Astrocyte (in vitro differentiated cells and primary cell): ENCODE results near the gene TH. TPM values are rescaled to one million over a fixed set of nuclear protein-coding genes. Genes with fewer than 3 reads are reported as not detected.

Experiments used
- DNase-seq: peaks from one replicate; pipeline ENCODE4 v3.0.0-alpha.2; 2010; ENCODE audit warnings: low read depth
- FAIRE-seq: peaks from 2 replicates; lab custom pipeline; 2011; peaks lifted over from hg19 to GRCh38; lab: Jason Lieb, UNC
- H2AFZ ChIP-seq: 2 replicates; pipeline ENCODE4 v1.6.0; 2012; ENCODE audit warnings: low read depth, low read length, inconsistent platforms
- H3K27ac ChIP-seq: 2 replicates; pipeline ENCODE4 v1.5.1; 2011; ENCODE audit warnings: low read depth, low read length, inconsistent platforms
- H3K27me3 ChIP-seq: 2 replicates; pipeline ENCODE4 v1.6.0; 2011; ENCODE audit warnings: low read length, inconsistent platforms; ENCODE audit not compliant: insufficient read depth
- H3K36me3 ChIP-seq: 2 replicates; pipeline ENCODE4 v1.5.1; 2011; ENCODE audit warnings: low read length, inconsistent platforms; ENCODE audit not compliant: insufficient read depth
- H3K4me1 ChIP-seq: 2 replicates; pipeline ENCODE4 v1.5.1; 2011; ENCODE audit warnings: low read length, inconsistent platforms; ENCODE audit not compliant: insufficient read depth
- H3K4me2 ChIP-seq: 2 replicates; pipeline ENCODE4 v1.6.0; 2012; ENCODE audit warnings: low read length, inconsistent platforms
- H3K4me3 ChIP-seq: 2 replicates; pipeline ENCODE4 v1.5.1; 2011; ENCODE audit warnings: low read depth, mild to moderate bottlenecking, low read length, inconsistent platforms; ENCODE audit not compliant: insufficient read depth
- H3K79me2 ChIP-seq: 2 replicates; pipeline ENCODE4 v1.6.0; 2012; ENCODE audit warnings: mild to moderate bottlenecking, low read length, inconsistent platforms; ENCODE audit not compliant: insufficient read depth
- H3K9ac ChIP-seq: 2 replicates; pipeline ENCODE4 v1.6.0; 2012; ENCODE audit warnings: mild to moderate bottlenecking, low read length, inconsistent platforms
- H3K9me3 ChIP-seq: 2 replicates; pipeline ENCODE4 v1.5.1; 2012; ENCODE audit warnings: low read depth, mild to moderate bottlenecking, low read length, inconsistent platforms; ENCODE audit not compliant: insufficient read depth
- H4K20me1 ChIP-seq: 2 replicates; pipeline ENCODE4 v1.6.0; 2012; ENCODE audit warnings: low read length, inconsistent platforms; ENCODE audit not compliant: insufficient read depth
- H3K27ac Mint-ChIP-seq: one replicate; pipeline ENCODE4 v1.8.0; 2021; ENCODE audit warnings: mild to moderate bottlenecking, mixed read lengths; ENCODE audit not compliant: unreplicated experiment
- H3K27me3 Mint-ChIP-seq: one replicate; pipeline ENCODE4 v1.8.0; 2021; ENCODE audit warnings: low read depth, mixed read lengths; ENCODE audit not compliant: unreplicated experiment
- H3K36me3 Mint-ChIP-seq: one replicate; pipeline ENCODE4 v1.8.0; 2021; ENCODE audit warnings: low read depth, mixed read lengths; ENCODE audit not compliant: unreplicated experiment
- H3K4me1 Mint-ChIP-seq: one replicate; pipeline ENCODE4 v1.8.0; 2021; ENCODE audit warnings: low read depth, mixed read lengths; ENCODE audit not compliant: unreplicated experiment
- H3K4me3 Mint-ChIP-seq: one replicate; pipeline ENCODE4 v1.8.0; 2021; ENCODE audit warnings: mild to moderate bottlenecking, moderate library complexity, mixed read lengths; ENCODE audit not compliant: unreplicated experiment
- H3K9me3 Mint-ChIP-seq: one replicate; pipeline ENCODE4 v1.8.0; 2021; ENCODE audit warnings: mild to moderate bottlenecking, mixed read lengths; ENCODE audit not compliant: unreplicated experiment
- EZH2 ChIP-seq: IDR thresholded peaks from 2 replicates; pipeline ENCODE4 v1.6.1; 2012; ENCODE audit warnings: mild to moderate bottlenecking, low read length, inconsistent platforms; ENCODE audit not compliant: insufficient read depth
- total RNA-seq: library from RNA; stranded (reverse); gene quantifications from 2 replicates; pipeline ENCODE4 v1.2.1, GENCODE V29; 2021
- TF ChIP-seq, protein P1 (sequence below): IDR thresholded peaks from 2 replicates; pipeline ENCODE4 v1.5.1; 2011; ENCODE audit warnings: low read depth, mild to moderate bottlenecking, inconsistent platforms, low read length, moderate library complexity; ENCODE audit not compliant: insufficient read depth

TH gene
- total RNA-seq, 1 donor from 2014 or later, result not detected

DNA sequence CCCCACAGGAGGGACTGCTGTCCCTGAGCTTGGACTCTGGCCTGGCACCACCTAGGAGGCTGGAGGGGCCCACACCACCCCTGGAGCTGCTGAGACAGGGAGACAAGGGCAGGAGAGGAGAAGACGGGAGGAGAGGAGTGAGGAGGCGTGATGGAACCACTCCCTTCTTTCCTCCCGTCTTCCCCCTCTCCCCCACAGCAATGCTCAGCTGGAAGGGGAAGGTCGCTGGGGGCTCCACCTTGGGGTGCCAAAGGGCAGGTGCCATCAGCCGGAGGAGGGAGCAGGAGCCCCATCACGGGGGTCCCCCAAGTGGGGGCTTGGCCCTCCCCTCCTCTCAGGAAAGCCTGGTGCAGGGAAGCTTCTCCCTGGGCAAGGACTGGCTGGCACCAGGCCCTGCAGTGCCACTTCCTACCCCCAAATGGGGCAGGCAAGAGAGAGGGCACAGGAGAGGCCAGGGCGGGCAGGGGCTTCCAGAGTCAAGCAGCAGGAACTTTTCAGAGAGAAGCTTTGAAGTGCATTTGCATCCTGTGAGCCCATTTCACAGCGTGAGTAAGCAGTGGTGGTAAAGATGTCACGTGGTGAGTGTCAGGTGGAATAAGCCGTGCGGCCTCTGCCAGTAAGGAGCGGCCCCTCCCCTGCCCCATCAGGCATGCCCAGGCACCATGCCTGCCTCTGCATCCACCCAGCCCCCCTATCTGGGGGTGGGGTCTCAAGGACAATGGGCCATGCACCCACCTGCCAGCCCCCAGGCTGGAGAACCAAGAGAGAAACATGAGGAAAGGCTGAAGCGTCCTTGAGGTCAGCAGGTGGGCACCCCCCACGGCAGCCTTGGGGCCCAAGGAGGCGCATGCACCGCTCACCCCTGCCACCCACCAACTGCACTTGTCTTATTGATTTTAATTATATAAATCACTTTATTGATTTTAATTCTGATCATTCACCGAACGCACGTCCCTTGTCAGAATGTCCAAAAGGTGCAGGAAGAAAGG lies 37.3 kb downstream of the TH start:
- H3K4me1 ChIP-seq, result no peaks in the 10 kb centered on the region
- peaks cover 14% of the 10 kb centered on the region for H3K27me3 ChIP-seq
- Mint-ChIP-seq H3K27ac (no peak overlapping the region), H3K9me3 (no peaks in the 10 kb centered on the region), H3K4me1 (no peaks in the 10 kb centered on the region), H3K27me3 (peaks cover 25% of the 10 kb centered on the region), H3K4me3 (no peak overlapping the region), H3K36me3 (peaks cover 2% of the 10 kb centered on the region)
- H3K79me2 ChIP-seq, result no peaks in the 10 kb centered on the region
- DNase-seq (no peak), FAIRE-seq (no peak)
- peaks cover 6% of the 10 kb centered on the region for H3K9me3 ChIP-seq
- H3K9ac ChIP-seq, result no peak overlapping the region
- TF ChIP-seq, protein P1, sequence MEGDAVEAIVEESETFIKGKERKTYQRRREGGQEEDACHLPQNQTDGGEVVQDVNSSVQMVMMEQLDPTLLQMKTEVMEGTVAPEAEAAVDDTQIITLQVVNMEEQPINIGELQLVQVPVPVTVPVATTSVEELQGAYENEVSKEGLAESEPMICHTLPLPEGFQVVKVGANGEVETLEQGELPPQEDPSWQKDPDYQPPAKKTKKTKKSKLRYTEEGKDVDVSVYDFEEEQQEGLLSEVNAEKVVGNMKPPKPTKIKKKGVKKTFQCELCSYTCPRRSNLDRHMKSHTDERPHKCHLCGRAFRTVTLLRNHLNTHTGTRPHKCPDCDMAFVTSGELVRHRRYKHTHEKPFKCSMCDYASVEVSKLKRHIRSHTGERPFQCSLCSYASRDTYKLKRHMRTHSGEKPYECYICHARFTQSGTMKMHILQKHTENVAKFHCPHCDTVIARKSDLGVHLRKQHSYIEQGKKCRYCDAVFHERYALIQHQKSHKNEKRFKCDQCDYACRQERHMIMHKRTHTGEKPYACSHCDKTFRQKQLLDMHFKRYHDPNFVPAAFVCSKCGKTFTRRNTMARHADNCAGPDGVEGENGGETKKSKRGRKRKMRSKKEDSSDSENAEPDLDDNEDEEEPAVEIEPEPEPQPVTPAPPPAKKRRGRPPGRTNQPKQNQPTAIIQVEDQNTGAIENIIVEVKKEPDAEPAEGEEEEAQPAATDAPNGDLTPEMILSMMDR, result no peak
- no peak for TF ChIP-seq EZH2
- H3K36me3 ChIP-seq, result no peaks in the 10 kb centered on the region
- H2AFZ ChIP-seq, result no peak overlapping the region
- H3K4me3 ChIP-seq, result no peak overlapping the region
- no peak overlapping the region for H3K4me2 ChIP-seq
- H3K27ac ChIP-seq, result no peak overlapping the region
- peaks cover 3% of the 10 kb centered on the region for H4K20me1 ChIP-seq

DNA sequence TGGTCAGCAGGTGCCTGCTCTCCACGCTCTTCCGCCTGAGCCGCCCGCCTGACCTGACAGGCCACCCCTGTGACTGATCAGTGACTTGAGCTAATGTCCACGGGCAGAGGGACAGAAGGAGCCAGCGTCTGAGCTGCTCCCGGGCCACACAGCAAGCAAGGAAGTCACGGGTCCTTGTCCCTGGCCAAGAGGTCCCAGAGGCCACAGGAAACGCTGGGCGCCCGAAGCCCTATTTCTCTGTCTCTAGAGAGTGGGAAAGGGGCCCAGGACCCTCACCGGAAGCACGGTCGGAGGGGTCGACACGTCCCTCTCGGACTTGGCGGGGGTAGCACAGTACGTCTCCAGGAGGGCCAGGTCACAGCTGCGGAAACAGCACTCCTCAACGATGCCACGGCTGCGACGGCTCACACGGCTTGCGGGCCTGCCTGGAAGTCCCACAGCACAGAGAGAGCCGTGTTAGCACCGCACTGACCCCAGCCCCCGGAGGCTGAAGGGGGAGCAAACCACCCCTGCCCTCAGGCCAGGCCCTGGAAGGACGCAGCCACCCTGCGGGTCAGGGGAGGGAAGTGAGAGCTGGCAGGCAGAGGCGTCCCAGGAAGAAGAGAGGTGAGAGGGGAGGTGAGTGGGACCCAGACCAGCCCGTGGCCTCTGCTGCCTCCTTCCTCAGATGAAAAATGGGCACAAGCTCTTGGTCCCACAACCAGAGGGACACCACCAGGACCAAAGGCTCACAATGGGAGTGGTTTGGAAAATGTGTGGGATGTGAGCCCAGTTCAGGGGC lies 38.2 kb downstream of the TH start:
- no peaks in the 10 kb centered on the region for H3K36me3 ChIP-seq
- peaks cover 3% of the 10 kb centered on the region for H4K20me1 ChIP-seq
- peaks cover 6% of the 10 kb centered on the region for H3K9me3 ChIP-seq
- H3K9ac ChIP-seq, result no peak overlapping the region
- no peak overlapping the region for H2AFZ ChIP-seq
- H3K27me3 Mint-ChIP-seq, result peaks cover 29% of the 10 kb centered on the region
- no peak overlapping the region for H3K4me3 Mint-ChIP-seq
- H3K4me2 ChIP-seq, result no peak overlapping the region
- H3K9me3 Mint-ChIP-seq, result no peaks in the 10 kb centered on the region
- H3K79me2 ChIP-seq, result no peaks in the 10 kb centered on the region
- no peak overlapping the region for H3K4me3 ChIP-seq
- DNase-seq, result no peak
- no peak overlapping the region for H3K27ac Mint-ChIP-seq
- no peak overlapping the region for H3K27ac ChIP-seq
- H3K4me1 ChIP-seq, result no peaks in the 10 kb centered on the region
- no peak for TF ChIP-seq EZH2
- TF ChIP-seq, protein P1, result no peak
- no peaks in the 10 kb centered on the region for H3K4me1 Mint-ChIP-seq
- no peak for FAIRE-seq
- H3K36me3 Mint-ChIP-seq, result peaks cover 2% of the 10 kb centered on the region
- H3K27me3 ChIP-seq, result peaks cover 14% of the 10 kb centered on the region
